Thyroid gland (tissue), 4 donors: Measurements from ENCODE around the gene PLEKHM1. TPM values are rescaled to one million over a fixed set of nuclear protein-coding genes. Genes with fewer than 3 reads are reported as not detected.

Experiments used
- DNase-seq, 2 donors: peaks; one replicate each; pipeline ENCODE4 v3.0.0-alpha.2; 2019
- H3K27ac ChIP-seq, 3 donors: fragments of 200-600 bp; sonication (generic); 1 replicate in 2 of 3; 2 replicates in 1 of 3; pipeline ENCODE4 v1.5.1; 2016 to 2019; ENCODE audit warnings: mild to moderate bottlenecking in 1 of 3, moderate library complexity in 1 of 3
- H3K27me3 ChIP-seq: fragments of 200-600 bp; sonication (generic); one replicate; pipeline ENCODE4 v1.5.1; 2019
- H3K36me3 ChIP-seq, 2 donors: fragments of 200-600 bp; sonication (generic); one replicate each; pipeline ENCODE4 v1.5.1; 2016 to 2019
- H3K4me1 ChIP-seq, 2 donors: fragments of 200-600 bp; sonication (generic); one replicate each; pipeline ENCODE4 v1.5.1; 2017 to 2019
- H3K4me3 ChIP-seq, 3 donors: fragments of 200-600 bp; sonication (generic); replicated peaks in 1 of 3; 1 replicate in 2 of 3; 2 replicates in 1 of 3; pipeline ENCODE4 v1.5.1; 2016; ENCODE audit warnings: mild to moderate bottlenecking in 1 of 3
- H3K9me3 ChIP-seq: fragments of 200-600 bp; sonication (generic); one replicate; pipeline ENCODE4 v1.5.1; 2017
- POLR2A ChIP-seq, 2 donors: fragments of 450-650 bp; IDR thresholded peaks; one replicate each; pipeline ENCODE4 v1.6.1; 2017; ENCODE audit warnings: antibody characterized with exemption in 2 of 2, mild to moderate bottlenecking in 2 of 2, moderate library complexity in 1 of 2
- WGBS, 2 donors: methylation state at CpG; one replicate each; pipeline ENCODE4 v1.1.5; 2017; 5-methylcytosine and 5-hydroxymethylcytosine counted together
- intact Hi-C: fragments of 100-400 bp; cut with DNase I; formaldehyde crosslinking; loops from one replicate; pipeline ENCODE4 v1.15.1; 2023
- total RNA-seq, 4 donors: library from RNA; depleted of rRNA; stranded (reverse); fragments of >200 nt; gene quantifications; one replicate each; pipeline ENCODE4 v1.2.3, GENCODE V29; 2016
- TF ChIP-seq, protein P1 (sequence below), 6 experiments: fragments of 200-600 bp in 3 of 6; fragments of 450-650 bp in 3 of 6; sonication (generic) in 3 of 6; IDR thresholded peaks; one replicate each; pipeline ENCODE4 v1.5.1; 2016 to 2019; ENCODE audit warnings: antibody characterized with exemption in 6 of 6, mild to moderate bottlenecking in 2 of 6, inconsistent platforms in 1 of 6, moderate library complexity in 1 of 6

The PLEKHM1 gene
- total RNA-seq, 4 donors from 2014 or later, result 47.9 to 114 (median 95.1) TPM

DNA sequence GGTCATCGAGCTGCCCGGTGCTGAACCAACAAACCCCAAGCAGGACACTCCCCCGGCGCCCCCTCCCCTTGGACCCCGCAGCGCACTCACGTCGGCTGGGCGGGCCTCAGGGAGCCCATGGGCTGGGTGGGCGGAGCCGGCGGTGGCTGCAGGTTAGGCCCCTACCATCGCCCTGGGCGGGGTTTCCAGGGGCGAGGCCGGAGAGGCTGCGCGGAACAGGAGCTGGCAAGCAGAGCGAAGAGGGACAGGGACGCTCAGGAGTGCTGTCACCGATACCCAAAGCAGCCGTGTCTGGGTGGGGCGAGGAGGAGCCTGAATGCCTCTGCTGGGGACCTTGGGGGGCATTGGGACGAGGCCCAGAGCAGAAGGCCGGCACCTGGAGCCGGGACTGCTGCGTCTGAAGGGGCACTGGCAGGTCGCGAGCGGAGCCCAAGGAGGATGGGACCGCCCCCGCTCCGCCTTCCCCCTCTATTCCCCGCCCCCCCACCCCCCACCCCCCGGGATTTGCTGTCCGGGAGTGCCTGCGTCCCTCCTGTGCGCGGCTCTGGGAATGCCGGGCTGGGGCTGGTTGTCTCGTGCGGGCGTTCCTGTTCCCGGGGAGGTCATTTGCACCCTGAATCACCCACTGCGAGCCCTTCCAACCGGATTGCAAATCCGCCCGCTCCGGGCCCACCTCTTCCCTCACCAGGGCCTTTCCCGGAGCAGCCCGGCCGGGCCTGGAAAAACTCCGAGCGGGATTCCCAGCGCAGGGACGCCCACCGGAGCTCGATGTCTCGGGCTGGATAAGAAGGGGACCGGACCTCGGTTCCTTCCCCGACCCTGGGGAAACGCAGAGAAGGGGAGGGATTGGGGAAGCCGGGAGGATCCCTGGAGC is 58.8 kb downstream of the PLEKHM1 start:
- H3K27me3 ChIP-seq, result no peaks in the 10 kb centered on the region

DNA sequence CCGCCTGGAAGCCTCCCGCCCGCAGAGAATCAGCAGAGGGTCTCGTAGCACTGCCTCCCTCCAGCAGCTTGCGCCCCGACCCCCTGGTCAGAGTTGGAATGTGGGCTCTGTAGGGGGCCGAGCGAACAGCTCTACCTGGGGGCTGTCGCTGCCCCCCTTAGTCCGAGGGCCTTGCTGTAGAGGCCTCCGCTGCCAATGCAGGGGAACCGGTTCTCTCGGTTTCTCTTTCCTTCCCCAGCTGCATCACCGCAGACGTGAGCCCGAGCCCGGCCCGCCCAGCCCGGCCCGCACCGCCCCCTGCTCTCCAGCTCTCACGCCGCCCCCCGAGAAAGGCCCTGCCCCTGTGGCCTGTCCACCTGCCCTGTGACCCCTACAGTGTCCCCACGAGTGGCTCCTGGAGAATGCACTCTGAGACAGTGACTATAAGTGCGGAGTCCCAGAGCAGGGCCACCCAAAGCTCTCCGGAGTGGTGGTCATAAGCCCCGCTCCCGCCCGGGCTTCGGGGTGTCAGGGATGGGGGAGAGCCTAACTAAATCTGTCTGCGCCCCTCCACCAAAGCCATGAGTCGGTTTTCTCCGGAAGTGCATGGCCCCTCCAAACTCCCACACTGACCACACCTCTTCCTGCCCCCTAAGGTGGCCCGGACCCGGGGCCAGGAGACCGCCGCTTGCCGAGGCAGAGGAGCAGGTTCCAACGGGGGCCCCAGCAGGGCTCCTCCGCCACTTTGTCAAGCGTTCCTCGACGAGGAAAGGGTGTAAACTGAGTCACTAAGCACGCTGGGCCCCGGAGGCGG is 59.6 kb downstream of the PLEKHM1 start:
- H3K9me3 ChIP-seq, result no peaks in the 10 kb centered on the region
- 15 to 31% methylated on average over 11 to 12 of the region's 47 CpGs for WGBS, 2 donors
- peaks cover 26 to 51% of the 10 kb centered on the region in 2 donors for H3K4me1 ChIP-seq
- peak in 1 of 2 donors; percentile 38 for TF ChIP-seq POLR2A (IDR thresholded peaks at IDR 0.05)
- TF ChIP-seq, protein P1, sequence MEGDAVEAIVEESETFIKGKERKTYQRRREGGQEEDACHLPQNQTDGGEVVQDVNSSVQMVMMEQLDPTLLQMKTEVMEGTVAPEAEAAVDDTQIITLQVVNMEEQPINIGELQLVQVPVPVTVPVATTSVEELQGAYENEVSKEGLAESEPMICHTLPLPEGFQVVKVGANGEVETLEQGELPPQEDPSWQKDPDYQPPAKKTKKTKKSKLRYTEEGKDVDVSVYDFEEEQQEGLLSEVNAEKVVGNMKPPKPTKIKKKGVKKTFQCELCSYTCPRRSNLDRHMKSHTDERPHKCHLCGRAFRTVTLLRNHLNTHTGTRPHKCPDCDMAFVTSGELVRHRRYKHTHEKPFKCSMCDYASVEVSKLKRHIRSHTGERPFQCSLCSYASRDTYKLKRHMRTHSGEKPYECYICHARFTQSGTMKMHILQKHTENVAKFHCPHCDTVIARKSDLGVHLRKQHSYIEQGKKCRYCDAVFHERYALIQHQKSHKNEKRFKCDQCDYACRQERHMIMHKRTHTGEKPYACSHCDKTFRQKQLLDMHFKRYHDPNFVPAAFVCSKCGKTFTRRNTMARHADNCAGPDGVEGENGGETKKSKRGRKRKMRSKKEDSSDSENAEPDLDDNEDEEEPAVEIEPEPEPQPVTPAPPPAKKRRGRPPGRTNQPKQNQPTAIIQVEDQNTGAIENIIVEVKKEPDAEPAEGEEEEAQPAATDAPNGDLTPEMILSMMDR (IDR thresholded peaks at IDR 0.05), result no peak
- H3K27ac ChIP-seq, result peak overlapping the region in 1 of 3 donors; percentile 56
- intact Hi-C loops, result no loop called here
- H3K4me3 ChIP-seq, result peak overlapping the region; percentile 1 to 56 (median 14)
- H3K27me3 ChIP-seq, result no peaks in the 10 kb centered on the region
- H3K36me3 ChIP-seq, result peaks cover 0 to under 1% of the 10 kb centered on the region in 2 donors
- peak; percentile 83 to 84 for DNase-seq

More for the DNA sequence above, 58.8 kb downstream of the PLEKHM1 start:
- Histone ChIP-seq H3K4me1 (peaks cover 26 to 48% of the 10 kb centered on the region in 2 donors), H3K4me3 (peak overlapping the region; percentile 44 to 56 (median 47)), H3K9me3 (no peaks in the 10 kb centered on the region), H3K27ac (peak overlapping the region; percentile 31 to 56 (median 39)), H3K36me3 (peaks cover 0 to 8% of the 10 kb centered on the region in 2 donors)
- peak in 1 of 2 donors; percentile 71 for TF ChIP-seq POLR2A (IDR thresholded peaks at IDR 0.05)
- TF ChIP-seq, protein P1 (IDR thresholded peaks at IDR 0.05), result no peak
- WGBS, 2 donors, result 1 to 2% methylated on average over 14 to 17 of the region's 64 CpGs
- intact Hi-C loops, result no loop called here
- peak; percentile 92 to 94 for DNase-seq

DNA sequence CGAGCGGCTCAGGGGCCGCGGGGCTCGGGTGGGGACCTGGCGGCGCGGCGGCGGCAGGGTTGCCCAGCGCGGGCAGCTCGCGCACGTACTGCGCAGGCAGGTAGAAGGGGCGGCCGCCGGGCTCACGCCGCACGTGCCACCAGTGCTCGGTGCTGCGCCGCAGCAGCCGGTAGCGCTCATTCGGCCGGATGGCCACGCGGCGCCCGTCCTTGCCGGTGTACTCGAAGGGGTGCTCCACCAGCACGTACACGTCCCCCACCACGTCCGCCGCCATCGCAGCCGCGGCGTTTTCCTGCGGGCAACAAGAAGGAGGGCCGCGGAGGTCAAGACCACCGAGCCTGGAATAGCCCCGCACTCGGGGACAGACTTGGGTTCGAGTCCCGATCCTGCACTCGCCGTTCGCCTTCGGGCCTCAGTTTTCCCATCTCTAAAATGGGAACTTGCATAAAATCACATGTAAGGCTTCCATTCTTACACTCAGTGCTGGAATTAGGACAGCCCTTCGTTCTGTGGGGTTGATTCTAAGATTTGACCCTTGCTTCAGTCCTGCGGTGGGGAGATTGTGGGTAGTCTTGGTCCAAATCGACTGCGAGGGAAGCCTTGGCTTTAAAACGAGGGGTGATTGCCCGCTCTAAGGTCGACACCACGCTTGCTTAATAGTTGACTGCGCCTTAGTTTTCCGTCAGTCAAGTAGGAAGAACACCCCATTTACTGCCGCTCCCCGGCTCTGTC is 60.3 kb downstream of the PLEKHM1 start:
- intact Hi-C loops, result no loop called here
- H3K4me1 ChIP-seq, result peaks cover 33 to 58% of the 10 kb centered on the region in 2 donors
- WGBS, 2 donors, result 33 to 44% methylated on average over 25 to 37 of the region's 68 CpGs
- TF ChIP-seq, protein P1 (IDR thresholded peaks at IDR 0.05), result no peak
- TF ChIP-seq POLR2A (IDR thresholded peaks at IDR 0.05), result no peak
- DNase-seq, result no peak
- no peaks in the 10 kb centered on the region for H3K36me3 ChIP-seq
- H3K27me3 ChIP-seq, result no peaks in the 10 kb centered on the region
- no peak overlapping the region for H3K4me3 ChIP-seq
- no peaks in the 10 kb centered on the region for H3K9me3 ChIP-seq
- H3K27ac ChIP-seq, result no peak overlapping the region

DNA sequence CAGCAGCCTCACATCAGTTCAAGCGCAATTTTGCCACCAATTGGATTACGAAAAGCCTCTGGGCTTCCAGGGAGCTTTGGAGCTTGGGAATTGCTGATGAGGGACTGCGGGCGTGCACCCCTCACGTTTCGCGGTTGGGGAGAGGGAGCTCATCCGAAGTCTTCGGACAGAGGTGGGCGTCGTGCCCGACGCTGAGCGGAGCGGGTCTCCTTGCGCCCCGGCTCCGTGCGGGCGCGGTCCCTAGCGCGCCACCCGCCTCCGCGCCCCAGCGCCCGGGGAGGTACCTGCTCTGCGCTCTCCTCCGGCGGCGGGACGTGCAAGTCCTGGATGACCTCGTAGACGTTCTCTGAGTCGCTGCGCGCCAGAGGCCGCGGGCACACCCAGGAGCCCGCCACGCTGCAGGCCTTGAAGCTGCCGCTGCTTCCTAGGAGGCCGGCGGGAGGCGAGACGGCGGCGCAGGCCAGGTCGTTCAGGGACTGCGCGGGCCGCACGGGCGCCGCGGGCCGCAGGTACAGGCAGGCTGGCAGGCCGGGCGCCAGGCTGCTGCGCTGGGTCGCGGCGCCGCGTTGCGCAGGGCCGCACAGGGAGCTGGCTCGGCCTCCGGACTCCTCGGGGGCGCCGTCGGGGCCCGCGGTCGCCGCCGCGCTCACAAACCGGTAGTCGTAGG is 61.0 kb downstream of the PLEKHM1 start:
- DNase-seq, result peak; percentile 56 to 58
- Histone ChIP-seq H3K9me3 (no peaks in the 10 kb centered on the region), H3K27ac (no peak overlapping the region), H3K27me3 (no peaks in the 10 kb centered on the region), H3K4me3 (no peak overlapping the region), H3K4me1 (peaks cover 36 to 65% of the 10 kb centered on the region in 2 donors), H3K36me3 (no peaks in the 10 kb centered on the region)
- intact Hi-C loops, result no loop called here
- 46 to 62% methylated on average over 9 to 10 of the region's 82 CpGs for WGBS, 2 donors
- TF ChIP-seq POLR2A (IDR thresholded peaks at IDR 0.05), result no peak
- TF ChIP-seq, protein P1 (IDR thresholded peaks at IDR 0.05), result no peak
